Neural progenitor cell (in vitro differentiated cells): Measurements from ENCODE around the gene NFIA. TPM values are rescaled to one million over a fixed set of nuclear protein-coding genes. Genes with fewer than 3 reads are reported as not detected.

Experiments
- DNase-seq: peaks from one replicate; pipeline ENCODE4 v3.0.0-alpha.2; 2016; ENCODE audit warnings: low spot score
- H2AFZ ChIP-seq: fragments of 200-600 bp; sonication (generic); replicated peaks from 2 replicates; pipeline ENCODE4 v1.6.1; 2016; ENCODE audit warnings: antibody characterized with exemption
- H3F3A ChIP-seq: fragments of 200-600 bp; sonication (generic); 2 replicates; pipeline ENCODE4 v1.6.1; 2016; ENCODE audit warnings: antibody characterized with exemption, low read depth
- H3K27ac ChIP-seq: fragments of 200-600 bp; sonication (generic); 2 replicates; pipeline ENCODE4 v1.5.1; 2016; ENCODE audit warnings: mild to moderate bottlenecking
- H3K27me3 ChIP-seq: fragments of 200-600 bp; sonication (generic); 2 replicates; pipeline ENCODE4 v1.6.1; 2016; ENCODE audit warnings: mild to moderate bottlenecking, moderate library complexity
- H3K36me3 ChIP-seq: fragments of 200-600 bp; sonication (generic); 2 replicates; pipeline ENCODE4 v1.5.1; 2016
- H3K4me1 ChIP-seq: fragments of 200-600 bp; sonication (generic); 2 replicates; pipeline ENCODE4 v1.6.1; 2016; ENCODE audit warnings: mixed run types
- H3K4me2 ChIP-seq: fragments of 200-600 bp; sonication (generic); 2 replicates; pipeline ENCODE4 v1.6.1; 2016
- H3K4me3 ChIP-seq: fragments of 200-600 bp; sonication (generic); 2 replicates; pipeline ENCODE4 v1.5.1; 2016
- H3K79me2 ChIP-seq: fragments of 200-600 bp; sonication (generic); 2 replicates; pipeline ENCODE4 v1.6.1; 2016; ENCODE audit warnings: low read depth
- H3K9ac ChIP-seq: fragments of 200-600 bp; sonication (generic); 2 replicates; pipeline ENCODE4 v1.6.1; 2016
- H3K9me3 ChIP-seq: fragments of 200-600 bp; sonication (generic); 2 replicates; pipeline ENCODE4 v1.5.1; 2016; ENCODE audit warnings: low read depth
- H4K20me1 ChIP-seq: fragments of 200-600 bp; sonication (generic); 2 replicates; pipeline ENCODE4 v1.6.1; 2016; ENCODE audit warnings: low read depth
- H3K27ac Mint-ChIP-seq: 3 replicates; pipeline ENCODE4 v1.8.0; 2021; ENCODE audit warnings: mixed read lengths
- H3K27me3 Mint-ChIP-seq: 2 replicates; pipeline ENCODE4 v1.8.0; 2022; ENCODE audit warnings: low read depth, mild to moderate bottlenecking, inconsistent platforms, moderate library complexity, mixed read lengths; ENCODE audit not compliant: insufficient read depth
- H3K36me3 Mint-ChIP-seq: 3 replicates; pipeline ENCODE4 v1.8.0; 2021; ENCODE audit warnings: mixed read lengths
- H3K4me1 Mint-ChIP-seq: 3 replicates; pipeline ENCODE4 v1.8.0; 2021; ENCODE audit warnings: mixed read lengths
- H3K4me3 Mint-ChIP-seq: 3 replicates; pipeline ENCODE4 v1.8.0; 2021; ENCODE audit warnings: mild to moderate bottlenecking, moderate library complexity, mixed read lengths
- H3K9me3 Mint-ChIP-seq: 3 replicates; pipeline ENCODE4 v1.8.0; 2020; ENCODE audit warnings: mixed read lengths
- EZH2 ChIP-seq: fragments of 200-600 bp; sonication (generic); IDR thresholded peaks from 2 replicates; pipeline ENCODE4 v1.6.1; 2017; ENCODE audit warnings: antibody characterized with exemption, mild to moderate bottlenecking, moderate library complexity
- EZH2phosphoT487 ChIP-seq: fragments of 200-600 bp; sonication (generic); IDR thresholded peaks from 2 replicates; pipeline ENCODE4 v1.6.1; 2017; ENCODE audit warnings: antibody characterized with exemption
- total RNA-seq: library from RNA; depleted of rRNA; stranded (reverse); fragments of >200 nt; gene quantifications from 2 replicates; pipeline ENCODE4 v1.2.3, GENCODE V29; 2015; ENCODE audit warnings: low replicate concordance
- TF ChIP-seq, protein P1 (sequence below): fragments of 200-600 bp; sonication (generic); IDR thresholded peaks from 2 replicates; pipeline ENCODE4 v1.5.1; 2017; ENCODE audit warnings: antibody characterized with exemption, mild to moderate bottlenecking

The NFIA gene
- total RNA-seq, 1 donor from 2014 or later, result 5.3 TPM

DNA sequence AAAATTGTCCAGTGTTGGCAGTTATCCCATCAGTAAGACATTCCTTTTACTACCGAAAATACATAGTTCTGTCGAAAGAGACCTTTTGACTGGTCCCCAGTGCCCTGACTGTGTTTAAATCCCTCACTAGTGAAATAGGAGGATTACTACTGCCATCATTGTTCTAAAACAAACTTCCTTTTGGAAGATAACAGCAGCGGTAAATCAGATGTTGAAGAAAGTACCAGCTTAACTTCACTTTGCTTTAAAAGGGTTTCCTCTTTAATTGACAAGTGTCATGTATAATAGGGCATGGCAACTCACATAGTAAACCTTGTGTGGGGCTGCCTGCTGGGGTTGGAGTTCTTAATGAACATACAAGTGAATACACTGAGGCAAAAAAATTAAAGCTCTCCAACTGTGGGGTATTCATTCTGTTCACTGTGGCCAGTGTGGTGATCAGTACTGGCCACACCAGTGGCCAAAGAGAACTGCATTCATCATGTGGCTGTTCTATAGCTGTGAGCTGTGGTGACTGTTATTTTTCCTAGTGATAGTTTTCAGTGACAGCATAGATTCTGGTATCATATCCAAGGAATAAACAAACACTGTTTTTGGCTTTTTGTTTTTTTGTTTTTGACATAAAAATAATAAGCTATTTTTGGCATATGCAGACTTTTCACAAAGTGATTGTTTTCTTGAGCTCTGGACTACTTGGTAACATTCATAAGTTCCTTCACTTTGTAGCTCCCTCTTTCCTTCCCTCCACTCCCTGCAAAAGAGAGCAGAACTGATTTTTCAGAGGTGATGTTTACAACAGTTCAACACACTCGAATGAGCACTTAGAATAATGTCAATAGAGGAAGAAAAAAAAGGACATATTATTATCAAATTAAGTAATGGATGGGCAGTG, 74.5 kb downstream of the NFIA start:
- Histone ChIP-seq H3K9ac (no peak overlapping the region), H3K4me1 (peaks cover 47% of the 10 kb centered on the region), H3K4me3 (no peak overlapping the region), H3K9me3 (no peaks in the 10 kb centered on the region), H4K20me1 (no peaks in the 10 kb centered on the region), H3K36me3 (no peaks in the 10 kb centered on the region), H2AFZ (no peak overlapping the region), H3K27ac (no peak overlapping the region), H3F3A (peaks cover 19% of the 10 kb centered on the region), H3K27me3 (no peaks in the 10 kb centered on the region), H3K4me2 (peak overlapping the region; percentile 32), H3K79me2 (no peaks in the 10 kb centered on the region)
- DNase-seq, result peak; percentile 67
- Mint-ChIP-seq H3K4me1 (peaks cover 55% of the 10 kb centered on the region), H3K36me3 (peaks cover 2% of the 10 kb centered on the region), H3K9me3 (no peaks in the 10 kb centered on the region), H3K4me3 (no peak overlapping the region), H3K27ac (no peak overlapping the region), H3K27me3 (peaks cover 10% of the 10 kb centered on the region)
- TF ChIP-seq EZH2phosphoT487, result peak; percentile 40
- no peak for TF ChIP-seq EZH2
- TF ChIP-seq, protein P1, sequence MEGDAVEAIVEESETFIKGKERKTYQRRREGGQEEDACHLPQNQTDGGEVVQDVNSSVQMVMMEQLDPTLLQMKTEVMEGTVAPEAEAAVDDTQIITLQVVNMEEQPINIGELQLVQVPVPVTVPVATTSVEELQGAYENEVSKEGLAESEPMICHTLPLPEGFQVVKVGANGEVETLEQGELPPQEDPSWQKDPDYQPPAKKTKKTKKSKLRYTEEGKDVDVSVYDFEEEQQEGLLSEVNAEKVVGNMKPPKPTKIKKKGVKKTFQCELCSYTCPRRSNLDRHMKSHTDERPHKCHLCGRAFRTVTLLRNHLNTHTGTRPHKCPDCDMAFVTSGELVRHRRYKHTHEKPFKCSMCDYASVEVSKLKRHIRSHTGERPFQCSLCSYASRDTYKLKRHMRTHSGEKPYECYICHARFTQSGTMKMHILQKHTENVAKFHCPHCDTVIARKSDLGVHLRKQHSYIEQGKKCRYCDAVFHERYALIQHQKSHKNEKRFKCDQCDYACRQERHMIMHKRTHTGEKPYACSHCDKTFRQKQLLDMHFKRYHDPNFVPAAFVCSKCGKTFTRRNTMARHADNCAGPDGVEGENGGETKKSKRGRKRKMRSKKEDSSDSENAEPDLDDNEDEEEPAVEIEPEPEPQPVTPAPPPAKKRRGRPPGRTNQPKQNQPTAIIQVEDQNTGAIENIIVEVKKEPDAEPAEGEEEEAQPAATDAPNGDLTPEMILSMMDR, result no peak

DNA sequence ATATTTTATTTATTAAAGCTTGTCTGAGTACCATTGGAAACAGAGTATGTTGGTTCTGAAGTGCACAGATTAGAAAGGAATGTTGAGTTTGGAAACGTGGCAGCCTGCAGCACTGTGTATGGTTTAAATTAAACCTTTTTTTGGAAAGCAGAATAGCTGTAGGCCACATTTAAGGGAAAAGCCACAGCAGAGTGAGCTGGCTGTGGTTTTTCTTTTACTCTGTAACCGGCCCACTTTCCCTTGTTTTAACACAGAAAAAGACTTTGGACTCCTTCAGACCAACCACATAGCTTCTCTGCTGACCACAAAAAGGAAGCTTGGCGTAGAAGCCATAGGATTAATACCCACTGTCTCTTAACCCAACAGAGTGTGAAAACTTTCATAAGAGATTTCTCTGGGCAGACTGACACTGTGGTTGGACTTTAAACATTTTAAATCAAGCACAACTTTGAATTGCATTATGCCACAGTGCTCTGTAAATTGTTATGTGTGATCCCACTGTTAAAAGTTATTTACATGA, 75.2 kb downstream of the NFIA start:
- Histone ChIP-seq H3K9ac (no peak overlapping the region), H3K36me3 (no peaks in the 10 kb centered on the region), H3F3A (peaks cover 19% of the 10 kb centered on the region), H3K27ac (no peak overlapping the region), H3K79me2 (no peaks in the 10 kb centered on the region), H3K4me3 (no peak overlapping the region), H3K4me2 (peak overlapping the region; percentile 32), H3K27me3 (no peaks in the 10 kb centered on the region), H3K4me1 (peaks cover 40% of the 10 kb centered on the region), H3K9me3 (no peaks in the 10 kb centered on the region), H2AFZ (no peak overlapping the region), H4K20me1 (no peaks in the 10 kb centered on the region)
- Mint-ChIP-seq H3K4me1 (peaks cover 55% of the 10 kb centered on the region), H3K4me3 (no peak overlapping the region), H3K36me3 (peaks cover 2% of the 10 kb centered on the region), H3K27me3 (peaks cover 10% of the 10 kb centered on the region), H3K27ac (no peak overlapping the region), H3K9me3 (no peaks in the 10 kb centered on the region)
- DNase-seq, result no peak
- TF ChIP-seq, protein P1, result no peak
- TF ChIP-seq EZH2 (no peak), EZH2phosphoT487 (no peak)

DNA sequence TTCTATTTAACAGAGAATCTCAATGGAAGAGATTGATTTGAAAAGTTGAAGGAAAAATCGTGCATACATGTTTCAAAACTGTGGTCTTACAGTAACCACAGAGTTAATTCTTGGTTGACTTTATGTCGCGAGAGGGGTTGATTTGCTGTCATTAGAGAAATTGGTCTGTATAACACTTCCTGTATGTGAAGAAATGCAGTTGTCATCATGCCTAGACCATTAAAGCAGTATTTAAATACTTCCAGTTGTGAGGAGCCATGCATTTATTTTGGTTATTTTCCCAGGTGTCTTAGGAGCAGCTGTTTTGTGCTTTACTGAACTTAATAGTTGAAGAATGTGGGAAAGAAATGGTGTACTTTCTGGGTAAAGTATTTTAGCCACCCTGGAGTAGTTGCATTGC, 76.2 kb downstream of the NFIA start:
- Mint-ChIP-seq H3K27ac (no peak overlapping the region), H3K4me1 (peaks cover 53% of the 10 kb centered on the region), H3K36me3 (peaks cover 2% of the 10 kb centered on the region), H3K27me3 (peaks cover 10% of the 10 kb centered on the region), H3K4me3 (no peak overlapping the region), H3K9me3 (no peaks in the 10 kb centered on the region)
- no peak overlapping the region for H3K4me2 ChIP-seq
- no peaks in the 10 kb centered on the region for H4K20me1 ChIP-seq
- no peak overlapping the region for H3K9ac ChIP-seq
- no peak overlapping the region for H3K4me3 ChIP-seq
- H3F3A ChIP-seq, result peaks cover 19% of the 10 kb centered on the region
- H2AFZ ChIP-seq, result no peak overlapping the region
- no peak overlapping the region for H3K27ac ChIP-seq
- TF ChIP-seq EZH2 (no peak), EZH2phosphoT487 (no peak)
- TF ChIP-seq, protein P1, result no peak
- peaks cover 29% of the 10 kb centered on the region for H3K4me1 ChIP-seq
- H3K27me3 ChIP-seq, result no peaks in the 10 kb centered on the region
- no peak for DNase-seq
- H3K79me2 ChIP-seq, result no peaks in the 10 kb centered on the region
- H3K36me3 ChIP-seq, result no peaks in the 10 kb centered on the region
- no peaks in the 10 kb centered on the region for H3K9me3 ChIP-seq
